T-helper 2 cell treated with Interferon-gamma antibody and Interleukin-4, amounts not matched to agents 100 ng/mL and 5 ng/mL, for 36 hours (primary cell): ENCODE results near the gene UCHL5. TPM values are rescaled to one million over a fixed set of nuclear protein-coding genes. Genes with fewer than 3 reads are reported as not detected.

Experiments
- intact Hi-C: fragments of 100-400 bp; cut with micrococcal nuclease; formaldehyde crosslinking; loops from one replicate; pipeline ENCODE4 v1.15.1; 2023
- total RNA-seq: library from RNA; stranded (reverse); gene quantifications from 2 replicates; pipeline ENCODE4 v1.2.3, GENCODE V29; 2022

Gene UCHL5, protein sequence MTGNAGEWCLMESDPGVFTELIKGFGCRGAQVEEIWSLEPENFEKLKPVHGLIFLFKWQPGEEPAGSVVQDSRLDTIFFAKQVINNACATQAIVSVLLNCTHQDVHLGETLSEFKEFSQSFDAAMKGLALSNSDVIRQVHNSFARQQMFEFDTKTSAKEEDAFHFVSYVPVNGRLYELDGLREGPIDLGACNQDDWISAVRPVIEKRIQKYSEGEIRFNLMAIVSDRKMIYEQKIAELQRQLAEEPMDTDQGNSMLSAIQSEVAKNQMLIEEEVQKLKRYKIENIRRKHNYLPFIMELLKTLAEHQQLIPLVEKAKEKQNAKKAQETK
- 60.1 TPM in 2 replicates for total RNA-seq

DNA sequence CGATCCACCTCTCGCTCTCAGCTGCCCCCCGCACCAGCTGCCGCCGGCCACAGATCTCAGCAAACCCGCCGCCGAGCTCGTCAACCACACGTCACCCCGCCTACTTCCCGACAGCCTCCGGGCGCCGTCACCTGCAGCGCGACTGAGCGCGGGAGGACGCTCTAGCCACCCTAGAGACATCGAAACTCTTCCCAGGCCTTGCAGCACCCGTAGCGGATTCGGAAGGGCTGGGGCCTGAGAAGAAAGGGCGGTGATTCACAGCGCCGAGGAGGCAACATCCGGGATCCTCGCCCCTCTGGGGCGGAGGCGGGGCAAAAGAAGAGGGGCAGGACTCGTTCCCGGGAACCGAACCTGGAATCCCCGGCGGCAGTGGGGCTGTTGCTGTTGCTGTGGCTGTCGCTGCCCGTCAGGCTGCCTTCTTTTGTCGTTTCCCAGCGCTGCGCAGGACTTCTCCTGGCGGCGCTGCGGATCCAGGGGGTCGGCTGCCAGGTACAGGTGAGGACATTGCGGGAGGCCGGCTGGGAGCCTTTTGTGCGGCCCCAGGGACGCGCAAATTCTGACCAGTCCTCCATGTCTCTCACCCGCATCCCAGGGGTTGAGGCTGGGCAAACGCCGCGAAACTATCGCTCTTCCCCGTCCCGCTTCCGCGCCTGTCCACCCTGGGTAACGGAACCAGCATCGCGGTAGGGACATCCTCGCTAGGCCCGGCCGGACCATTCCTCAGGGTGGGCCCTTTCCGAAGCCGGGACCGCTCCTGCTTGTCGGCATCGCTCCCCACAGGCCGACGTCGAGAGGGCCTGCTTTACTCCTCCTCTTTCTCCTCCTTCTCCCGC is at the start of gene UCHL5, which contains the start of gene RO60:
Gene UCHL5 (minus strand): TSS at position 79 of the 833 bp plus-strand sequence. CDS start 100 bp downstream, outside the sequence.
Gene RO60 (plus strand): TSS at position 331 of the 833 bp plus-strand sequence. CDS start 9,443 bp downstream, outside the sequence.
- intact Hi-C loops, result loop anchor here (1.0 to 10.0 kb wide), 6 partner anchors 46 to 543 kb away; partner anchors contain the start of genes CDC73, GLRX2 and RGS1

DNA sequence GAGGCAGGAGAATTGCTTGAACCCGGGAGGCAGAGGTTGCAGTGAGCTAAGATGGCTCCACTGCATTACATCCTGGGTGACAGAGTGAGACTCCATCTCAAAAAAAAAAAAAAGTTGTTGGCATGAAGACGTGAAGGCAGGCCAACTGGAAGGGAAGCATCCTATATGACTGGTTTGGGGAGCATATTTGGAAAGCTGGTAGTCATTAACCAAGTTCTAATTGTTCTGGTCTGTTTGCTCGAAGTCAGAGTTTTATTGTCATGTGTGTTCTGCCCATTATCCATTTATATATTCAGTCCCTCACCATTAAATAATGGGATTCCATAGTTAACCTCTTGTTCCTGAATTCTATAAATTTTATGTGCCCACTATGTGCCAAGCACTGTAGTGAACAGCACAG is 49.3 kb upstream of the UCHL5 start:
- intact Hi-C loops, result loop anchor here (5.0 kb wide), 1 partner anchor 301 kb away; the partner anchor contains the start of gene RGS2

DNA sequence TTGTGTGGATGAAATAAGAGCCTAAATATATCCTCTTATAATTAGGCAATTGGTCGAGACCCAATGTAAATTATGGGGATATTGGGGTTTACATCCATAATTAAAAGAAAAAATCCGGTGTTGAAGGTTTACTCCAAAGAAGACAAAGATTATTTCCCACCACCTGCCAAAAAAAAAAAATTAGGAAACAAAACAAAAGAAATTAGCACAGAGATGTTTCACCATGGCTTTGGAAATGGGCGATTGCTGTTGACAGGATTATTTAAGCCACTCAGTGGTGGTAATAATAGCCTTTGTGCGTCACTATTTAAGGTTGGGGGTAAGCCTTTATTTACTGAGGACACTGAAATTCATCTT is 46.6 kb upstream of the UCHL5 start:
- intact Hi-C loops, result loop anchor here (1.0 to 5.0 kb wide), 3 partner anchors 17 to 298 kb away; partner anchors contain the start of genes CDC73, RGS2, RO60 and UCHL5

DNA sequence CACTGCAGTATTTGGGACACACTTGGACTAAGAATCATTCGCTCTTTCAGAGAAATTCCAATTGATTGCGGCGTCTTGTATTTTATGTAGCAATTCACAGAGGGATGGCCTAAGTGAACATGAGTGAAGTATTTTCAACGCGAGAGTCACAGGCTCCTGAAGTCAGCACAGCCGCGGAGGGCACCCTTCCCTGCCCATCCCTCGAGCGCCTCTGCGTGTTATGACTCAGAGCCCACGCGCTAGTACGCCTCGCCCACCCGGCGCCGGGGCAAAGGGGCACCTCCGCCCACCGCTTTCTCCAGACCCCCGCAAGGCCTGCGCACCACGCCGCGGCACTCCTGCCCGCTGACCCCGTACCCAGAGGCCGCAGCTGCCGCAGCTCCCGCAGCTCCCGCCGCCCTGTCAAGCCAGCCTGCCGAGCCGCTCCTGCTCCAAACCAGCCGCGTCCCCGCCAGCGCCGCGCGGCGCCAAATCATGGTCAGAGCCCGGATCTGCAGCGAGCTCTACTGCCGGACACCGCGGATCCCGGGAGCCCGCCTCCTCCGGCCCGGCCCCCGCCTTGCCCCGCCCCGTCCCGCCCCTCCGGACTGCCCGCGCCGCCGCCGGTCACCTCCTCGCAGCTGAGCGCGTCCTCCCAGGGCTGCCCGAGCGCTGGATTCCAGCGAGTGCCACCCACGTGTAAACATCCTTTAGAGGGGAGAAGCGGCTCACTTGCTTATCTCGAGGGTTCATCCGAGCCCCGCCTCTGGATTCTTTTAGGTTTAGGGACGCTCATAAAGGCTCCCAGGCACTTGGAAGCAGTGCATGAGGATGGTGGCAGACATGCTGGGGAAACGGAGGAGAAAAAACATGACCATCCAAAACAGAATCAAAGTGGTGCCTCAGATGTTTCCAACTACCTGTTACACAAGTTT is 46.0 kb upstream of the UCHL5 start, which contains the start of gene GLRX2:
Gene GLRX2 (minus strand): TSS at position 508 of the 914 bp plus-strand sequence. CDS start 32 bp downstream, at position 476.
- intact Hi-C loops, result loop anchor here (1.0 to 5.0 kb wide), 3 partner anchors 17 to 298 kb away; partner anchors contain the start of genes CDC73, RGS2, RO60 and UCHL5

DNA sequence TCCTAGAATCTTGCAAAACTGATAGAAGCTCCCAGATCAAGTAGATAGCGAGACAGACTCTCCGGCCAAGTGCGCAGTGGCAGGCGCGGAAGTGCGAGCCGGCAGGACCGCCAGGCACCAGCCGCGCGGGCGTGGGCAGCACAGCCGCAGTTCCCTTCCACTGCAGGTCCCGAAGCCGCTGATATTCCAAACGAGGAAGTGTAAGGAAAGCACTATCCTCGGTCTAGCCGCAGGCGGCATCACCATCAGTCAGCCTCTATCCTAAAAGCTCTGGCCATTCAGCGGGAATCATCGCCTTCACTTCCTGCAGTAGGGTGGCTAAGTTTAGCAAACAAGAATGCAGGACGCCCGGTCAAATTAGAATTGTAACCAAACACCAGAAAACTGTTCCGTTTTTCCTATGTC is 45.3 kb upstream of the UCHL5 start:
- intact Hi-C loops, result no loop called here

DNA sequence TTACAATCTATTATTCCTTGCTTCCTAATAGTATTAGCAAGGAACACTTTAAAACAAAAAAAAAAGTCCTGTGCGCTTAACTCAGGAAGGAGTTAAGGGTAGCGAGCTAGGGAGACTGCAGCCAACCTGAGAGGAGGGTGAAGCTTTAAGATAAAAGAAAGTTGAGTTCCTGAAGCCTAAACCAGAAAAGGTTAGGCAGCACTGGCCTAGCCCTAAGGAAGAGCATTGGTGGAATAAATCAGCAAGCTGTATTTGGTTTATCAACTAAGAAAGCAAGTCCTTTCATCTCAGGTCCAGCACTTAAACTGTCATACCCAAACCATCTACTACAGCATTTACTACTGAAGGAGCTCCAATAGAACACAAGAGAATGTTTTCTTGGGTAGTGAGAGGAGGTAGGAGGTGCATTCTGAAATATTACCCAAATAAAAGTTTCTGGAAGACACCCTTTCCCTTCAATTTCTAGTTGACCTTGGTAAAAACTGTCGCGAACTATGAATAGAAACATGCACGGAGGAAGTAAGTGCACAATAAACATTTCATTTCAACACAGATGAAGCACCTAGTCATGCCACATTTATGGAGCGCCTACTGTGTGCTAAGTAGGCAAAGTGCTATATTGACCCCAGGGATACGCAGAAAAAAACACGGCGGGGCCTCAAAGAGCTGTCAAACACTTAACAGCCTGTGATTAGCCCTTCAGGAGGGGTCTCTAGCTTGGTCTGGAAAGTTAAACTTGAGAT is 44.8 kb upstream of the UCHL5 start:
- intact Hi-C loops, result no loop called here

DNA sequence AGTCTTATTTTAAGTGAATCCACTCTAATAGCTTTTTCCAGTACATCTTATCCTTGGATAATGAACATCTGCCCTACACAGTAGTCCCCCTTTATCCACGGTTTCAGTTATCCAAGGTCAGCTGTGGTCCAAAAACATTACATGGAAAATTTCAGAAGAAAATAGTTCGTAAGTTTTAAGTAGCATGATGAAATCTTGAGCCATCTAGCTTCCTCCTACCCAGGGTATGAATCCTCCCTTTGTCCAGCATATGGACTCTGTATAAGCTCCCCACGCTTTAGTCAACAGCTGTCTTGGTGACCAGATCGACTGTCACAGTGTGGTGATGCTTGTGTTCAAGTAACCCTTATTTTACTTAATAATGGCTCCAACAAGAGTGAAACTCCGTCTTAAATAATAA is 43.5 kb upstream of the UCHL5 start:
- intact Hi-C loops, result no loop called here

DNA sequence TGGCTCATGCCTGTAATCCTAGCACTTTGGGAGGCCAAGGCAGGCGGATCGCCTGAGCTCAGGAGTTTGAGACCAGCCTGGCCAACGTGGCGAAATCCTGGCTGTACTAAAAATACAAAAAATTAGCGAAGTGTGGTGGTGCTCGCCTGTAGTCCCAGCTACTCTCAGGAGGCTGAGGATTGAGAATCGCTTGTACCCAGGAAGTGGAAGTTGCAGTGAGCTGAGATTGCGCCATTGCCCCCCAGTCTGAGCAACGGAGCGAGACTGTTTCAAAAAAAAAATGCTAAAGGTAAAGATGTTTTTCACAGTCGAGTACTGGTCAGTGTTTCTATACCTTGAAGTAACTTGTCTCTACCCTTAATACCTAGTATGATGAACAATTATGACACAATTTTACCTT is 35.0 kb upstream of the UCHL5 start:
- intact Hi-C loops, result no loop called here

DNA sequence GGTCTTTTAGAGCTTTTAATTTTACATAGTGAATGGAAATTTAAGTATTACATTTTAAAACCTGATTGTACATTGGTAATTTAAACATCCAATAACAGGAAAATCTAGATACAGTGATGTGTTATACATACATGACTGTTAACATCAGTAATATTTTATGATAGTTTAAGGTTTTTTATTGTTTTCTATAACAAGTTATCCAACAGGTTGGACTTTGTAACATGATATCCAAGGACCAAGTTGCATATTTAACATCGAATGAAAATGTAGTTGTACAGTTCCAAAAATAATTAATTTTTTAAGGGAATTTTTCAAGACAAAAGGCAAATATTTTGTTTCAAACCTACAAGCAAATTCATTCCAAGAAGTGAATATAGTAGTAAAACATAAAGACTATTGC is 31.7 kb upstream of the UCHL5 start:
- intact Hi-C loops, result no loop called here

DNA sequence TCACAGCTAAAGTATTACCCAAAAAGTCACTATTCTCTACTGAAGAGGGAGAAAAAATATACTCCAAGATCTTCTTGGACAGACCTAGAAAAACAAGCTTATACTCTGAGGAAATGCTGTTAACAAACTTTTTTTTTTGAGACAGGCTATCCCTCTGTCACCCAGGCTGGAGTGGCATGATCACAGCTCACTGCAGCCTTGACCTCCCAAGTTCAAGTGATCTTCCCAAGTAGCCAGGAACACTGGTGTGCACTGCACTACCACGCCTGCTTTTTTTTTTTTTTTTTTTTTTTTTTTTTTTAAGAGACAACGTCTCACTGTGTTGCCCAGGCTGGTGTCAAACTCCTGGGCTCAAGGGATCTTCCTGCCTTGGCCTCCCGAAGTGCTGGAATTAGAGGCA is 28.7 kb upstream of the UCHL5 start:
- intact Hi-C loops, result no loop called here

DNA sequence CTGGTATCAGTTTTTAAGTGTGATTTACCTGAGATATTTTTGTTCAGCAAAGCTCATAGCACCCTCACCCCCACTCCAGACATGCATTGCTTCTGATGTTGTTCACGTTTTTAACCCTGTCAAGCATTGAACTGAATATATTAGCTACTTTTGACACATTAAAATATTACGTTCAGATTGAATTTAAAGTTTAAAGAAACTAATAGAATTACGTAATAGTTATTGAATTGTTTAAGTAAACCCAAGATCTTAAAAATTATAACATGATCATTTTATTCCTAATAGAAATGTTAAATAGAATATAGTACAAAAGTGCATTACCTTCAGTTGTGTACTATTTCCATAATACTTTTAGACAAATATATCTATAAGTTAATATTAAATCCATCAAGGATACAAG is 27.2 kb upstream of the UCHL5 start:
- intact Hi-C loops, result no loop called here

DNA sequence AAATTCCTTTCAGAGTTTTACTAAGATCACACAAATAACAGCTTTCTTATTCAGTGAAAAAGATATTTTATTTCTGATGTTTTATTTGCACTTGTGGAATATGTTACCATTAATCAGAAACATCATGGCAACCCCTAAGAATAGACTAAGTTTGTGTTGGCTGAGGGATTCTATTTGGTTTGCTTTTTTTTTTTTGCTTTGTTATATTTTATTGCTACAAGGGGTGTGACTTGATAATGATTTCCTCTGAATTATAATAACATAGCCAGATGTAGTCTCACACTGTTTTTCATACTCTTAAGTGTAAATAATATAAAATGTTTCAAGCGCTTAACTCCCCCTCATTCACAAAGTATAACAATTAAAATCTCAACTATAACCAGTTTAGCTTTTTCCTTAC is 26.1 kb upstream of the UCHL5 start:
- intact Hi-C loops, result no loop called here

DNA sequence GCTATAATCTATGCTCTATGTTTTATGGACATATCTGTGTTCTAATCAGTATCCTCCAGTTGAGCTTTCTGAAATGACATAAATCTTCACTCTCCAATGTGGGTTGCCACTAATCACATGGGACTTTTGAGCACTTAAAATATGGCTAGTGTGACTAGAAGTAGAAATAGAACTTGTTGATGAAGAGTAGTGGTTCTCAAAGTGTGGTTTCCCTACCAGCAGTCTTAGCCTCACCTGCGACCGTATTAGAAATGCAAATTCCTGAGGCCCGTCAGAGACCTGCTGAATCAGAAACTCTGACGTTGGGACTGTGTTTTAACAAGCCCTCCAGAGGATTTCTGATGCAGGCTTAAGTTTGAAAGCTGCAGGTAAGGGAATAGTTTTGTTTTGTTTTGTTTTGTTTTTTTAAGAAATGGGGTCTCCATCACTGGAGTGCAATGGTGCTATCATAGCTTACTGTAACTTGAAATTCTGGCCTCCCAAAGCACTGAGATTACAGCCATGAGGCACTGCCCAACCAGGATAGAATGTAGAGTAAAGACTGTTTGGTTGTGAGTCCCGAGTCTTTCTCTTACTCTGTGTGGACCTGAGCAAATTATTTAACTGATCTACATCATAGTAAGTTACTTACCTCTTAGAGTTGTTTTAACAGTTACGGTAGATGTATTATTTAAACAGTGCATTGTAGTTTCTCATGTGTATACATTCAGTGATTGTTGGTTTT is 24.4 kb upstream of the UCHL5 start:
- intact Hi-C loops, result no loop called here

DNA sequence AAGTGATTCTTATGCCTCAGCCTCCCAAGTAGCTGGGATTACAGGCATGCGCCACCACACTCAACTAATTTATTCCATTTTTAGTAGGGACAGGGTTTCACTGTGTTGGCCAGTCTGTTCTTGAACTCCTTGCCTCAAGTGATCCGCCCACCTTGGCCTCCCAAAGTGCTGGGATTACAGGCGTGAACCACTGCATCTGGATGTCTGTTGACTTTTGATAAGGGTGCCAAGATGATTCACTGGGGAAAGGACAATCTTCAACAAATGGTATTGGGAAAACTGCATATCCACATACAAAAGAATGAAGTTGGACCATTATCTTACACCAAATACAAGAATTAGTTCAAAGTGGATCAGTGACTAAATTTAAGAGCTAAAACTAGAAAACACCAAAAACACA is 20.0 kb upstream of the UCHL5 start:
- intact Hi-C loops, result no loop called here

DNA sequence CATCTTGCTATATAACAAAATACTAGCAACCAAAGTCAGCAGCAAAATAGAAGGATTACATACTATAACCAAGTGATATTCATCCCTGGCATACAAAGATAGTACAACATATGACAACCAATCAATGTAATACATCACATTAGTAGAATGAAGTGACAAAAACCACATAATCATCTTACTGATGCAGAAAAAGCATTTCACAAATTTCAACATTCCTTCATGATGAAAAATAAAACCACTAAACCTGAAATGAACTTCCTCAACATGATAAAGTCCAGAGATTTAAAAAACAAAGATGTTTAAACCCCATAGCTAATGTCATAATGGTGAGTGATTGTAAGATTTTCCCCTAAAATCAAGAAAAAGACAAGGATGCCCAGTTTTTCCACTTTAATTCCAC is 18.8 kb upstream of the UCHL5 start:
- intact Hi-C loops, result no loop called here

DNA sequence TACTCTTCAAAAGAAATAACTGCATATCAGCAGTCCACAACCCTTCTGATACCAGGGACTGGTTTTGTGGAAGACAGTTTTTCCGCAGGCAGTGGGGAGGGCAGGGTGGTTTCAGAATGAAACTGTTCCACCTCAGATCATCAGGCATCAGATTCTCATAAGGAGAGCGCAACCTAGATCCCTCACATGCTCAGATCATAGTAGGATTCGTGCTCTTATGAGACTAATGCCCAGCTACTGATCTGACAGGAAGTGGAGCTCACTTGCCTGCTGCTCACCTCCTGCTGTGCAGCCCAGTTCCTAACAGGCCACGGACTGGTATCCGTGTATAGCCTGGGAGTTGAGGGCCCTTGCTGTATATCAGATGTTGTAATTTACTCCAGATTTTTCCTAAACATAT is 11.8 kb upstream of the UCHL5 start:
- intact Hi-C loops, result loop anchor here (1.0 kb wide), 1 partner anchor 10 kb away; no protein-coding TSS in a partner anchor

DNA sequence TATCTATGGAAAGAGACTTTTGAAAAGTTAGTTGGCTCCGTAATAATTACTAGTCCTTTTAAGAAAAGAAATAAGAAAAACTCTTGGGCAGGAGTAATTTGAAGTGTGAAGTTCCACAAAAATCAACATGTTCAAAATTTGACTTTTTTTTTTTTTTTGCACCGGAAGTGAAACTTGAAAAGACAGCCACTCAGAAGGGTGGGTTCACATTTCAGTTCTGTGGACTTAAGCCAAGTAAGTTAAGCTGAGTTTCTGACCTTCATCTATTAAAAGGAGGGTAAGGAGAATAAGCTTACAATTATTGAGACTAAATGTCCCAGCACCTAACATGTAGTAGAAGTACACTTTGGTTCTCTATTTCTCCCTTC is 11.2 kb upstream of the UCHL5 start:
- intact Hi-C loops, result loop anchor here (1.0 kb wide), 1 partner anchor 9 kb away; no protein-coding TSS in a partner anchor

DNA sequence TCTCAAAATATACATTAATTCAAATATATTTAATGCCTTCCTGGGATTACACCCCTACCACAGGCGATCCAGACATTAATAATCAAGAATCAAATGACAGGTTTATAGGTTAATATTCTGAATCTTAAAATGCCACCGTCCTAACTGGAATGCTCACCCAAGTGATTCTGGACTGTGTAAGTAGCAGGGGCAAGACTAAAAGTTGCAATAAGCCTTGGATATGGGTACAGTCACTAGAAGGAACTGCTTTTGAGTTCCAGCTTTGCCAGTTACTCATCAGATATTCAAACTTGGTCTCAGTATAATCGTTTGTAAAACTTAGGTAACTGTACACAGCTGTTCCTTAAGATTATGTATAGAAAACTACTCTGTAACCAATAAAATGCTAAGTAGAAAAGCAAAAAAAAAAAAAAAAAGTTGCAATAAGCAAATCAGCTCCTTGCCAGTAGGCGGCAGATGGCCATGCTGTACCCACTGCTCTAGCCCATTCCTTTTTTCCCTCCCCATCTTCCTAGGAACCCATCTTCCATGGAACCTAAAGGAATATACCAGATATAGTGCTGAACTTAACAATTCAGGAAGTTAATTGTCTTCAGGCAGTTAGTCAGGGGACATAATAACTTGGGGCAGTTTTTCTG is 10.7 kb upstream of the UCHL5 start:
- intact Hi-C loops, result loop anchor here (1.0 kb wide), 1 partner anchor 9 kb away; no protein-coding TSS in a partner anchor

DNA sequence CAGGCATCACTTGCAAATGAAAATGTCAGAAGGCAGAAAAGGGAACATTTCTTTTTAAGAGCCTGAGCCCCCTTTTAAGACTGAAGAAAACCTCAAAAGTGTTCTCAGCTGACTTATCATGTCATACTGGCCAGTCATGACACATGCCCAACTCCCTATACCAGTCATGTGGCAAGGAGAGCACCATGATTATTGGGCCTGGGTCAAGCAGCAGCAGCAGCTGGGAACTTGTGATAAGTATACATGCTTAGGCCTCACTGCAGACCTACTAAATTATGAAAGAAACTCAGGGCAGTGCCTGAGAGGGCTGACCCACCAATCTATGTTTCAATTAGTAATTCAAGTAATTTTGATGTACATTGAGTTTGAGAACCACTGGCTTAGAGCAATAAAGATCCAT is 8.9 kb upstream of the UCHL5 start:
- intact Hi-C loops, result no loop called here
